ENCODE data around the gene TCF7L1. TPM values are rescaled to one million over a fixed set of nuclear protein-coding genes. Genes with fewer than 3 reads are reported as not detected.

Gene TCF7L1
- total RNA-seq, 1 donor from 2014 or later: 30.8 TPM

DNA sequence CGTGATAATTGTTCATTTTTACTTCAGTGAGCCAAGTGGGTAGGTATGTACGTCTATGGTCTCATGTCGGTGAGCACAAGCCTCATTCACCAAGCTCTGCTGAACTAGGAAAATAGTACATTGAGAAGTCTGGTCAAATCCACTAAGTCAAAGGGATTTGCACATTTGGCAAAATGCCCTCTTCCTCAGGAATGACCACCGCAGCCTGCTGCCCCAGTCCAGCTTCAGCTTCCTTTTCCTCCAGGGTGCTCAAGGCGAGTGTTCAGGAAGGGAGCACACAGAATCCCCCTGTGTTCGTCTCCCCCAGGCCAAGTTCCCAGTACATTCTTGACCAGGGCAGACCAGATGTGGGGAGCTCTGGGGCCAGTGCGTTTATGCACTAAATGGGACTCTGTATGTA is 23.0 kb downstream of the TCF7L1 start:
- Histone ChIP-seq H3K27ac (ENCODE audit: low read depth, low read length) (no peak overlapping the region), H3K9ac (ENCODE audit: low read length) (peak overlapping the region; percentile 26), H3K36me3 (ENCODE audit: insufficient read depth, low read length) (no peaks in the 10 kb centered on the region), H3K4me2 (ENCODE audit: low read length) (peak overlapping the region; percentile 49), H3K4me1 (ENCODE audit: insufficient read depth, low read length) (peaks cover 18% of the 10 kb centered on the region), H3K27me3 (ENCODE audit: insufficient read depth, low read length) (no peaks in the 10 kb centered on the region), H4K20me1 (ENCODE audit: insufficient read depth, low read length) (peaks cover 78% of the 10 kb centered on the region), H3K79me2 (ENCODE audit: insufficient read depth, low read length) (peaks cover 22% of the 10 kb centered on the region), H3K4me3 (ENCODE audit: insufficient read depth, low read depth, low read length) (no peak overlapping the region), H3K9me3 (ENCODE audit: insufficient read depth, low read depth, low read length) (no peaks in the 10 kb centered on the region), H2AFZ (ENCODE audit: low read depth, low read length) (no peak overlapping the region)
- Mint-ChIP-seq H3K27me3 (ENCODE audit: low read depth, unreplicated experiment) (no peaks in the 10 kb centered on the region), H3K4me3 (ENCODE audit: unreplicated experiment) (no peak overlapping the region), H3K9me3 (ENCODE audit: unreplicated experiment) (no peaks in the 10 kb centered on the region), H3K36me3 (ENCODE audit: low read depth, unreplicated experiment) (peaks cover 18% of the 10 kb centered on the region), H3K4me1 (ENCODE audit: low read depth, unreplicated experiment) (peaks cover 36% of the 10 kb centered on the region), H3K27ac (ENCODE audit: unreplicated experiment) (peak overlapping the region; percentile 59)
- TF ChIP-seq CTCF (IDR thresholded peaks at IDR 0.05; ENCODE audit: insufficient read depth, low read depth, low read length): no peak
- no peak for TF ChIP-seq EZH2 (IDR thresholded peaks at IDR 0.05; ENCODE audit: insufficient read depth, low read length)
- DNase-seq (ENCODE audit: low read depth): peak; percentile 79
- no peak for FAIRE-seq

GRCh38 chr2:85156619-85157018 is 23.4 kb downstream of the TCF7L1 start:
- peak overlapping the region; percentile 26 for H3K9ac ChIP-seq (ENCODE audit: low read length)
- H3K27ac ChIP-seq (ENCODE audit: low read depth, low read length): no peak overlapping the region
- peaks cover 17% of the 10 kb centered on the region for H3K4me1 ChIP-seq (ENCODE audit: insufficient read depth, low read length)
- peaks cover 26% of the 10 kb centered on the region for H3K79me2 ChIP-seq (ENCODE audit: insufficient read depth, low read length)
- H4K20me1 ChIP-seq (ENCODE audit: insufficient read depth, low read length): peaks cover 83% of the 10 kb centered on the region
- H2AFZ ChIP-seq (ENCODE audit: low read depth, low read length): no peak overlapping the region
- peak overlapping the region; percentile 49 for H3K4me2 ChIP-seq (ENCODE audit: low read length)
- no peaks in the 10 kb centered on the region for H3K27me3 Mint-ChIP-seq (ENCODE audit: low read depth, unreplicated experiment)
- no peaks in the 10 kb centered on the region for H3K36me3 ChIP-seq (ENCODE audit: insufficient read depth, low read length)
- H3K36me3 Mint-ChIP-seq (ENCODE audit: low read depth, unreplicated experiment): peaks cover 18% of the 10 kb centered on the region
- H3K27me3 ChIP-seq (ENCODE audit: insufficient read depth, low read length): no peaks in the 10 kb centered on the region
- DNase-seq (ENCODE audit: low read depth): no peak
- peak overlapping the region; percentile 59 for H3K27ac Mint-ChIP-seq (ENCODE audit: unreplicated experiment)
- H3K4me3 ChIP-seq (ENCODE audit: insufficient read depth, low read depth, low read length): no peak overlapping the region
- peaks cover 37% of the 10 kb centered on the region for H3K4me1 Mint-ChIP-seq (ENCODE audit: low read depth, unreplicated experiment)
- H3K9me3 ChIP-seq (ENCODE audit: insufficient read depth, low read depth, low read length): no peaks in the 10 kb centered on the region
- FAIRE-seq: no peak
- no peak overlapping the region for H3K4me3 Mint-ChIP-seq (ENCODE audit: unreplicated experiment)
- H3K9me3 Mint-ChIP-seq (ENCODE audit: unreplicated experiment): no peaks in the 10 kb centered on the region
- TF ChIP-seq EZH2 (IDR thresholded peaks at IDR 0.05; ENCODE audit: insufficient read depth, low read length) (no peak), CTCF (IDR thresholded peaks at IDR 0.05; ENCODE audit: insufficient read depth, low read depth, low read length) (no peak)

GRCh38 chr2:85157345-85157744 is 24.2 kb downstream of the TCF7L1 start:
- Mint-ChIP-seq H3K27ac (ENCODE audit: unreplicated experiment) (no peak overlapping the region), H3K4me1 (ENCODE audit: low read depth, unreplicated experiment) (peaks cover 41% of the 10 kb centered on the region), H3K9me3 (ENCODE audit: unreplicated experiment) (no peaks in the 10 kb centered on the region), H3K36me3 (ENCODE audit: low read depth, unreplicated experiment) (peaks cover 18% of the 10 kb centered on the region), H3K27me3 (ENCODE audit: low read depth, unreplicated experiment) (no peaks in the 10 kb centered on the region), H3K4me3 (ENCODE audit: unreplicated experiment) (no peak overlapping the region)
- FAIRE-seq (no peak), DNase-seq (ENCODE audit: low read depth) (no peak)
- Histone ChIP-seq H3K4me3 (ENCODE audit: insufficient read depth, low read depth, low read length) (no peak overlapping the region), H3K4me2 (ENCODE audit: low read length) (no peak overlapping the region), H3K9ac (ENCODE audit: low read length) (no peak overlapping the region), H2AFZ (ENCODE audit: low read depth, low read length) (no peak overlapping the region), H3K36me3 (ENCODE audit: insufficient read depth, low read length) (no peaks in the 10 kb centered on the region), H3K79me2 (ENCODE audit: insufficient read depth, low read length) (peaks cover 25% of the 10 kb centered on the region), H3K9me3 (ENCODE audit: insufficient read depth, low read depth, low read length) (no peaks in the 10 kb centered on the region), H3K27ac (ENCODE audit: low read depth, low read length) (no peak overlapping the region), H3K27me3 (ENCODE audit: insufficient read depth, low read length) (no peaks in the 10 kb centered on the region), H3K4me1 (ENCODE audit: insufficient read depth, low read length) (peaks cover 19% of the 10 kb centered on the region), H4K20me1 (ENCODE audit: insufficient read depth, low read length) (peaks cover 85% of the 10 kb centered on the region)
- no peak for TF ChIP-seq CTCF (IDR thresholded peaks at IDR 0.05; ENCODE audit: insufficient read depth, low read depth, low read length)
- no peak for TF ChIP-seq EZH2 (IDR thresholded peaks at IDR 0.05; ENCODE audit: insufficient read depth, low read length)

Data from astrocyte (in vitro differentiated cells and primary cell).